Vagina (tissue), 2 donors: ENCODE measurements around the gene MRPL24.
A peak's percentile ranks its signal among the peaks of the same experiment; 100 is the strongest.

Experiments used
- POLR2A ChIP-seq, 2 donors: fragments of 450-650 bp; IDR thresholded peaks; one replicate each; pipeline ENCODE4 v1.6.1; 2017; ENCODE audit warnings: antibody characterized with exemption in 2 of 2, mild to moderate bottlenecking in 2 of 2, moderate library complexity in 2 of 2
- TF ChIP-seq, protein P1 (sequence below), 3 experiments: fragments of 450-650 bp in 2 of 3; fragments of 200-600 bp in 1 of 3; sonication (generic) in 1 of 3; IDR thresholded peaks; one replicate each; pipeline ENCODE4 v1.5.1; 2017 to 2019; ENCODE audit warnings: antibody characterized with exemption in 3 of 3, mild to moderate bottlenecking in 2 of 3, moderate library complexity in 2 of 3

- TF ChIP-seq, protein P1, sequence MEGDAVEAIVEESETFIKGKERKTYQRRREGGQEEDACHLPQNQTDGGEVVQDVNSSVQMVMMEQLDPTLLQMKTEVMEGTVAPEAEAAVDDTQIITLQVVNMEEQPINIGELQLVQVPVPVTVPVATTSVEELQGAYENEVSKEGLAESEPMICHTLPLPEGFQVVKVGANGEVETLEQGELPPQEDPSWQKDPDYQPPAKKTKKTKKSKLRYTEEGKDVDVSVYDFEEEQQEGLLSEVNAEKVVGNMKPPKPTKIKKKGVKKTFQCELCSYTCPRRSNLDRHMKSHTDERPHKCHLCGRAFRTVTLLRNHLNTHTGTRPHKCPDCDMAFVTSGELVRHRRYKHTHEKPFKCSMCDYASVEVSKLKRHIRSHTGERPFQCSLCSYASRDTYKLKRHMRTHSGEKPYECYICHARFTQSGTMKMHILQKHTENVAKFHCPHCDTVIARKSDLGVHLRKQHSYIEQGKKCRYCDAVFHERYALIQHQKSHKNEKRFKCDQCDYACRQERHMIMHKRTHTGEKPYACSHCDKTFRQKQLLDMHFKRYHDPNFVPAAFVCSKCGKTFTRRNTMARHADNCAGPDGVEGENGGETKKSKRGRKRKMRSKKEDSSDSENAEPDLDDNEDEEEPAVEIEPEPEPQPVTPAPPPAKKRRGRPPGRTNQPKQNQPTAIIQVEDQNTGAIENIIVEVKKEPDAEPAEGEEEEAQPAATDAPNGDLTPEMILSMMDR (IDR thresholded peaks at IDR 0.05): peak in 1 of 3 experiments; percentile 17
- TF ChIP-seq POLR2A (IDR thresholded peaks at IDR 0.05): no peak
Observed at GRCh38 chr1:156751757-156752481, 11.0 kb upstream of the MRPL24 start.
